HG03342 (cell line): ENCODE measurements around the gene NFKB1.

ENCODE experiments used
- ATAC-seq: cut with Tn5 transposase; IDR thresholded peaks from one replicate; pipeline ENCODE4 v1.9.1; 2021; ENCODE audit warnings: mild to moderate bottlenecking, moderate library complexity; ENCODE audit not compliant: unreplicated experiment

NFKB1 gene

GRCh38 chr4:102527695-102528283 is 26.6 kb downstream of the NFKB1 start:
- ATAC-seq, result no peak

- ATAC-seq, result no peak
Measured at GRCh38 chr4:102529977-102530376, 28.8 kb downstream of the NFKB1 start.

- no peak for ATAC-seq
Measured at GRCh38 chr4:102530986-102531385, 29.8 kb downstream of the NFKB1 start.

- no peak for ATAC-seq
Measured at GRCh38 chr4:102531462-102531861, 30.3 kb downstream of the NFKB1 start.

GRCh38 chr4:102533348-102533747 is 32.2 kb downstream of the NFKB1 start:
- ATAC-seq, result no peak

GRCh38 chr4:102533904-102534303 is 32.7 kb downstream of the NFKB1 start:
- ATAC-seq, result no peak

GRCh38 chr4:102534845-102535244 is 33.7 kb downstream of the NFKB1 start:
- ATAC-seq, result no peak

- ATAC-seq, result peak; percentile 85
Measured at GRCh38 chr4:102535398-102536082, 34.4 kb downstream of the NFKB1 start.

GRCh38 chr4:102536768-102537167 is 35.6 kb downstream of the NFKB1 start:
- no peak for ATAC-seq

- no peak for ATAC-seq
Measured at GRCh38 chr4:102537269-102537668, 36.1 kb downstream of the NFKB1 start.

- ATAC-seq, result no peak
Measured at GRCh38 chr4:102541697-102542096, 40.5 kb downstream of the NFKB1 start.

- ATAC-seq, result peak; percentile 85
Measured at GRCh38 chr4:102543030-102543928, 42.1 kb downstream of the NFKB1 start.

GRCh38 chr4:102546635-102547034 is 45.5 kb downstream of the NFKB1 start:
- peak; percentile 35 for ATAC-seq

GRCh38 chr4:102547973-102548372 is 46.8 kb downstream of the NFKB1 start:
- no peak for ATAC-seq

GRCh38 chr4:102551958-102552565 is 50.9 kb downstream of the NFKB1 start:
- ATAC-seq, result no peak

- ATAC-seq, result no peak
Measured at GRCh38 chr4:102552781-102553180, 51.6 kb downstream of the NFKB1 start.

- no peak for ATAC-seq
Measured at GRCh38 chr4:102553982-102554381, 52.8 kb downstream of the NFKB1 start.

- ATAC-seq, result no peak
Measured at GRCh38 chr4:102554482-102554881, 53.3 kb downstream of the NFKB1 start.

GRCh38 chr4:102554992-102555391 is 53.8 kb downstream of the NFKB1 start:
- no peak for ATAC-seq

- ATAC-seq, result no peak
Measured at GRCh38 chr4:102557636-102558035, 56.5 kb downstream of the NFKB1 start.

- no peak for ATAC-seq
Measured at GRCh38 chr4:102560115-102560514, 59.0 kb downstream of the NFKB1 start.
